H7 (cell line): Measurements from ENCODE around the gene BCL2L2. TPM values are rescaled to one million over a fixed set of nuclear protein-coding genes. Genes with fewer than 3 reads are reported as not detected.
"Not testable (repeated sequence)": the region's sequence is repeated elsewhere in the genome, so short reads cannot be mapped to it uniquely, and the experiment has no call there.

ENCODE experiments used
- DNase-seq: peaks from one replicate; pipeline ENCODE4 v3.0.0; 2012
- H3K27me3 ChIP-seq: 2 replicates; pipeline ENCODE4 v1.6.0; 2011; ENCODE audit warnings: mild to moderate bottlenecking, low read length; ENCODE audit not compliant: control insufficient read depth, insufficient read depth
- H3K36me3 ChIP-seq: replicated peaks from 2 replicates; pipeline ENCODE4 v1.5.1; 2011; ENCODE audit warnings: low read length; ENCODE audit not compliant: control insufficient read depth, insufficient read depth
- H3K4me3 ChIP-seq: 2 replicates; pipeline ENCODE4 v1.5.1; 2011; ENCODE audit warnings: low read depth, mild to moderate bottlenecking, control low read depth, low read length, moderate library complexity; ENCODE audit not compliant: insufficient read depth
- total RNA-seq: library from RNA; depleted of rRNA; stranded (reverse); fragments of >200 nt; shearing (Covaris generic); gene quantifications from 2 replicates; pipeline ENCODE4 v1.2.3, GENCODE V29; 2014; rRNA removed

The BCL2L2 gene
- 8.8 and 14.2 TPM in 2 replicates for total RNA-seq

- Histone ChIP-seq H3K4me3 (peak within 1 kb of the TSS; percentile 89), H3K27me3 (peaks cover 7% of the 10 kb centered on the region), H3K36me3 (peaks cover 7% of the 10 kb centered on the region)
- DNase-seq = peak; percentile 94
Measured at GRCh38 chr14:23306412-23307145, at the start of gene BCL2L2. Gene BCL2L2 (plus strand): TSS chr14:23306833. CDS start chr14:23307768, 935 bp downstream.

GRCh38 chr14:23258256-23258655 lies 48.4 kb upstream of the BCL2L2 start:
- no peaks in the 10 kb centered on the region for H3K36me3 ChIP-seq
- no peak for DNase-seq
- peaks cover 1% of the 10 kb centered on the region; the same call in 1 of the 2 replicates for H3K27me3 ChIP-seq
- no peak overlapping the region for H3K4me3 ChIP-seq

GRCh38 chr14:23259426-23259825 lies 47.2 kb upstream of the BCL2L2 start:
- Histone ChIP-seq H3K27me3 (peaks cover 1% of the 10 kb centered on the region; the same call in 1 of the 2 replicates), H3K4me3 (no peak overlapping the region), H3K36me3 (no peaks in the 10 kb centered on the region)
- no peak for DNase-seq

- H3K27me3 ChIP-seq, H3K36me3 ChIP-seq, DNase-seq, H3K4me3 ChIP-seq: not testable (repeated sequence)
Measured at GRCh38 chr14:23260849-23261248, 45.8 kb upstream of the BCL2L2 start.

- H3K4me3 ChIP-seq = no peak overlapping the region
Measured at GRCh38 chr14:23269193-23269592, 37.4 kb upstream of the BCL2L2 start.

GRCh38 chr14:23275412-23275811 lies 31.2 kb upstream of the BCL2L2 start:
- Histone ChIP-seq H3K27me3 (peaks cover 20% of the 10 kb centered on the region), H3K36me3 (no peaks in the 10 kb centered on the region), H3K4me3 (no peak overlapping the region)
- no peak for DNase-seq

More at GRCh38 chr14:23269193-23269592, 37.4 kb upstream of the BCL2L2 start:
- Histone ChIP-seq H3K27me3 (peaks cover 17% of the 10 kb centered on the region), H3K36me3 (no peaks in the 10 kb centered on the region)
- no peak for DNase-seq

- peaks cover 19% of the 10 kb centered on the region for H3K27me3 ChIP-seq
- H3K4me3 ChIP-seq = no peak overlapping the region
- no peak for DNase-seq
- no peaks in the 10 kb centered on the region for H3K36me3 ChIP-seq
Measured at GRCh38 chr14:23277189-23277588, 29.4 kb upstream of the BCL2L2 start.

GRCh38 chr14:23277928-23278327 lies 28.7 kb upstream of the BCL2L2 start:
- H3K27me3 ChIP-seq = peaks cover 15% of the 10 kb centered on the region
- not testable (repeated sequence) for H3K36me3 ChIP-seq, H3K4me3 ChIP-seq, DNase-seq

- Histone ChIP-seq H3K36me3 (no peaks in the 10 kb centered on the region), H3K27me3 (peaks cover 9% of the 10 kb centered on the region), H3K4me3 (no peak overlapping the region)
- DNase-seq = no peak
Measured at GRCh38 chr14:23281247-23281646, 25.4 kb upstream of the BCL2L2 start.

- Histone ChIP-seq H3K27me3 (peaks cover 24% of the 10 kb centered on the region), H3K36me3 (no peaks in the 10 kb centered on the region), H3K4me3 (peak overlapping the region; percentile 71)
- DNase-seq = no peak
Measured at GRCh38 chr14:23284654-23285529, 21.7 kb upstream of the BCL2L2 start.

- no peaks in the 10 kb centered on the region for H3K36me3 ChIP-seq
- DNase-seq = no peak
- peaks cover 30% of the 10 kb centered on the region for H3K27me3 ChIP-seq
- peak overlapping the region; percentile 71 for H3K4me3 ChIP-seq
Measured at GRCh38 chr14:23285530-23286019, 21.1 kb upstream of the BCL2L2 start.

- Histone ChIP-seq H3K27me3 (peaks cover 35% of the 10 kb centered on the region), H3K36me3 (no peaks in the 10 kb centered on the region), H3K4me3 (peak within 1 kb of the TSS; percentile 71)
- DNase-seq = peak; percentile 96
Measured at GRCh38 chr14:23286020-23286901, 20.4 kb upstream of the BCL2L2 start, which contains the start of gene HOMEZ. Gene HOMEZ (minus strand): TSS chr14:23286132. CDS start chr14:23285952, 180 bp downstream.

GRCh38 chr14:23286902-23287479 lies 19.6 kb upstream of the BCL2L2 start:
- H3K36me3 ChIP-seq = no peaks in the 10 kb centered on the region
- H3K4me3 ChIP-seq = peak overlapping the region; percentile 71
- DNase-seq = no peak
- peaks cover 42% of the 10 kb centered on the region for H3K27me3 ChIP-seq
